K562 (cell line): ENCODE results near the gene LBR. TPM values are rescaled to one million over a fixed set of nuclear protein-coding genes. Genes with fewer than 3 reads are reported as not detected.
A peak's percentile ranks its signal among the peaks of the same experiment; 100 is the strongest.

Experiments
- ATF7 ChIP-seq: fragments of 450-650 bp; IDR thresholded peaks from 2 replicates; pipeline ENCODE4 v1.7.1; 2014; ENCODE audit warnings: mild to moderate bottlenecking, moderate library complexity
- BMI1 ChIP-seq: fragments of 150-350 bp; IDR thresholded peaks from 2 replicates; pipeline ENCODE4 v1.6.1; 2014; ENCODE audit warnings: low read length
- CTBP1 ChIP-seq: fragments of 450-650 bp; IDR thresholded peaks from 2 replicates; pipeline ENCODE4 v1.6.1; 2016; ENCODE audit warnings: borderline replicate concordance
- EP400 ChIP-seq: fragments of 450-650 bp; IDR thresholded peaks from 2 replicates; pipeline ENCODE4 v1.6.1; 2017; ENCODE audit warnings: antibody characterized with exemption, mild to moderate bottlenecking, moderate library complexity
- ESRRB ChIP-seq: fragments of 250-450 bp; sonication (Bioruptor Pico); IDR thresholded peaks from 2 replicates; pipeline ENCODE4 v1.5.0; 2020; ENCODE audit warnings: mild to moderate bottlenecking, moderate library complexity, borderline replicate concordance
- FOS ChIP-seq: IDR thresholded peaks from 3 replicates; pipeline ENCODE4 v1.6.1; 2011; ENCODE audit not compliant: insufficient read length; ENCODE audit errors: extremely low read depth
- FUS ChIP-seq: fragments of 200-400 bp; formaldehyde crosslinking; optimal IDR thresholded peaks from 2 replicates; pipeline ENCODE3; 2017; ENCODE audit warnings: low read depth, low read length
- GTF2E2 ChIP-seq: fragments of 200-800 bp; sonication (Bioruptor generic); IDR thresholded peaks from 2 replicates; pipeline ENCODE4 v1.6.1; 2016; ENCODE audit warnings: missing genetic modification characterization, missing compliant biosample characterization
- HEY1 ChIP-seq: fragments of 250-450 bp; sonication (Bioruptor Pico); IDR thresholded peaks from 2 replicates; pipeline ENCODE4 v1.5.0; 2020; ENCODE audit warnings: mild to moderate bottlenecking, moderate library complexity, borderline replicate concordance
- KDM5B ChIP-seq: fragments of 200-600 bp; sonication (generic); IDR thresholded peaks from 2 replicates; pipeline ENCODE4 v1.6.1; 2012; ENCODE audit warnings: low read depth, mild to moderate bottlenecking, moderate library complexity, low read length, control low read depth, inconsistent platforms; ENCODE audit not compliant: insufficient replicate concordance
- MAFG ChIP-seq: fragments of 450-650 bp; conservative IDR thresholded peaks from 2 replicates; pipeline ENCODE4 v1.6.1; 2016; ENCODE audit warnings: missing genetic modification characterization, missing compliant biosample characterization
- NR4A1 ChIP-seq, 2 experiments: fragments of 250-450 bp in 1 of 2; fragments of 450-650 bp in 1 of 2; sonication (Bioruptor Pico) in 1 of 2; IDR thresholded peaks; 2 replicates each; pipeline versions ENCODE4 v1.4.0 to v1.6.1; 2016 to 2020; ENCODE audit warnings: mild to moderate bottlenecking in 2 of 2, missing compliant biosample characterization in 1 of 2, missing genetic modification characterization in 1 of 2, moderate library complexity in 1 of 2
- RFX1 ChIP-seq: fragments of 450-650 bp; IDR thresholded peaks from 2 replicates; pipeline ENCODE4 v1.6.1; 2016; ENCODE audit warnings: mild to moderate bottlenecking, moderate library complexity
- SMARCB1 ChIP-seq: IDR thresholded peaks from 2 replicates; pipeline ENCODE4 v1.6.1; 2011; ENCODE audit warnings: improper control_type of control experiment, low read depth; ENCODE audit not compliant: insufficient read length
- TCFL5 ChIP-seq: fragments of 250-450 bp; sonication (Bioruptor Pico); conservative IDR thresholded peaks from 2 replicates; pipeline ENCODE4 v1.6.1; 2021; ENCODE audit warnings: mild to moderate bottlenecking, moderate library complexity, matching md5 sums
- ZKSCAN8 ChIP-seq: fragments of 200-800 bp; sonication (Bioruptor generic); IDR thresholded peaks from 2 replicates; pipeline ENCODE4 v1.6.1; 2016; ENCODE audit warnings: missing genetic modification characterization, missing compliant biosample characterization
- ZNF12 ChIP-seq: sonication (generic); formaldehyde crosslinking; IDR thresholded peaks from 2 replicates; pipeline ENCODE4 v1.4.0; 2020; ENCODE audit warnings: mild to moderate bottlenecking, missing genetic modification reagents
- ZNF644 ChIP-seq: fragments of 200-800 bp; sonication (Bioruptor generic); IDR thresholded peaks from 2 replicates; pipeline ENCODE4 v1.6.1; 2016; ENCODE audit warnings: low read depth, missing genetic modification characterization, missing compliant biosample characterization
- polyA plus RNA-seq, 8 experiments: library from polyadenylated mRNA; depleted of rRNA in 4 of 8; stranded (reverse) in 5 of 8; unstranded in 3 of 8; fragments of >200 nt; fragmentation: Nextera tagmentation in 2 of 8; fragmentation: Illumina TruSeq in 1 of 8; extraction: Ambion mirVana in 2 of 8; extraction: Trizol in 1 of 8; gene quantifications; 2 replicates each; pipeline versions ENCODE4 v1.2.1 to v1.2.3, GENCODE V29; 2011 to 2014; ENCODE audit warnings: inconsistent platforms in 1 of 8, missing spikeins in 1 of 8
- total RNA-seq, 7 experiments: library from RNA; depleted of rRNA in 6 of 7; stranded (reverse); fragments of >200 nt in 6 of 7; fragmentation: Illumina TruSeq in 2 of 7; extraction: Trizol in 2 of 7; gene quantifications; 2 replicates each; pipeline versions ENCODE4 v1.2.1 to v1.2.3, GENCODE V29; 2011 to 2021; ENCODE audit warnings: low replicate concordance in 1 of 7
- TF ChIP-seq, protein P1 (sequence below), 2 experiments: IDR thresholded peaks; 2 replicates each; pipeline ENCODE4 v1.6.1; 2011; ENCODE audit warnings: borderline replicate concordance in 1 of 2, control low read depth in 1 of 2, low read depth in 1 of 2, low read length in 1 of 2, mild to moderate bottlenecking in 1 of 2, mixed read lengths in 1 of 2, moderate library complexity in 1 of 2; ENCODE audit not compliant: insufficient read depth in 1 of 2, insufficient read length in 1 of 2, poor library complexity in 1 of 2, severe bottlenecking in 1 of 2; ENCODE audit errors: extremely low read depth in 1 of 2
- TF ChIP-seq, protein P2 (sequence below): fragments of 150-350 bp; IDR thresholded peaks from 2 replicates; pipeline ENCODE4 v1.6.1; 2014; ENCODE audit warnings: low read depth, mild to moderate bottlenecking, low read length, borderline replicate concordance
- TF ChIP-seq, protein P3 (sequence below): fragments of 450-650 bp; formaldehyde crosslinking; IDR thresholded peaks from 2 replicates; pipeline ENCODE4 v1.4.0; 2022; ENCODE audit warnings: missing genetic modification characterization

LBR gene
- total and polyA plus RNA-seq, 9 of the 15 experiments (the other 6 are each of a cell fraction or from before 2014, with no cell fraction given) = 102 to 229 (median 197) TPM

DNA sequence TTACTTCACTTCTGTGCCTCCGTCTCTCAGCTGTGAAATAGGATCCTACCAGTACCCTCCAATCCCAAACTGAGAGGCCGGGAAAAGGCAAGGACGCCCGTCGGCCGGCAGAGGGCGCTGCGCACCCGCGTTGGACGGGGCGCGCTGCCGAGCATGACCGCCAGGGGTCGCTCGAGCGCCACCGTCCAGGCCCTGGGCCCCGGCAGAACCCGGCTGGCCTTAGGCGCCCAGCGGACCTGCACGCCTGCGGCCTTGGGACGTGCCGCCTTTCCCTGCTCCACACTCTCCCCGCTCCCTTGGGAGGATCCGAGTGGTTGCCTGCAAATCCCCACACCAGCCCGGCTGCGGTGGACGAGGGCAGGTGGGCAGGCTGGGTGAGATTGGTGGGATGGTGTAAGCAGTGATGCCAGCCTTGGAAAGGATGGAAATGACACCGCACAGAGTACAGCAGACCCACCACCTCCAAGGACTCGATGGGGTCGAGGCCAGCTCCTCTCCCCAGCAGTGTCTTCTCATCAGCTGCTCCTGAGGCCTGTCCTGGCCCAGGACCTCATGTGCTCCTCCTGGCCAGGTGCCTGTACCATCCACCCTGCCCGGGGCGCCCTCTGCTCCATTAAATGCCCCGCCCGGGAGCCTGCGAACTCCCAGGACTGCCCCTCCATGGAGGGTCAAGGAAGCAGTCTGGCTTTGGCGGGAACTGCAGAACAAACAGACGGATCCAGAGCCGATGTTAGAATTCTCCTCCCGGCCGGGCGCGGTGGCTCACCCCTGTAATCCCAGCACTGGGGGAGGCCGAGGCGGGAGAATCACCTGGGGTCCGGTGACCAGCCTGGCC, 47.4 kb upstream of the LBR start (continued):
- TF ChIP-seq GTF2E2 (tag) (no peak), MAFG (tag) (no peak), KDM5B (no peak), FOS (no peak), EP400 (no peak), ESRRB (CRISPR knock-in tag) (no peak), NR4A1 (CRISPR knock-in tag; IDR thresholded peaks at IDR 0.05) (no peak), NR4A1 (tag; IDR thresholded peaks at IDR 0.05) (0 out of 2 replicates have a peak, but pooled peaks have one; percentile 53), ATF7 (peak; percentile 62; the same call in 1 of the 2 replicates), CTBP1 (peak; percentile 80; the same call in 1 of the 2 replicates), TCFL5 (CRISPR knock-in tag) (no peak), SMARCB1 (no peak), RFX1 (no peak), BMI1 (no peak; the same call in 1 of the 2 replicates), HEY1 (CRISPR knock-in tag) (no peak), FUS (no peak), ZKSCAN8 (CRISPR knock-in tag) (no peak), ZNF644 (tag) (no peak), ZNF12 (CRISPR knock-in tag) (no peak)
- TF ChIP-seq, protein P1, sequence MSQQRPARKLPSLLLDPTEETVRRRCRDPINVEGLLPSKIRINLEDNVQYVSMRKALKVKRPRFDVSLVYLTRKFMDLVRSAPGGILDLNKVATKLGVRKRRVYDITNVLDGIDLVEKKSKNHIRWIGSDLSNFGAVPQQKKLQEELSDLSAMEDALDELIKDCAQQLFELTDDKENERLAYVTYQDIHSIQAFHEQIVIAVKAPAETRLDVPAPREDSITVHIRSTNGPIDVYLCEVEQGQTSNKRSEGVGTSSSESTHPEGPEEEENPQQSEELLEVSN (IDR thresholded peaks at IDR 0.05; ENCODE audit: borderline replicate concordance in 1 of 2, extremely low read depth in 1 of 2, insufficient read depth in 1 of 2, insufficient read length in 1 of 2, low read depth in 1 of 2, low read length in 1 of 2, poor library complexity in 1 of 2, severe bottlenecking in 1 of 2) = peak in 1 of 2 experiments; percentile 34
- TF ChIP-seq, protein P2, sequence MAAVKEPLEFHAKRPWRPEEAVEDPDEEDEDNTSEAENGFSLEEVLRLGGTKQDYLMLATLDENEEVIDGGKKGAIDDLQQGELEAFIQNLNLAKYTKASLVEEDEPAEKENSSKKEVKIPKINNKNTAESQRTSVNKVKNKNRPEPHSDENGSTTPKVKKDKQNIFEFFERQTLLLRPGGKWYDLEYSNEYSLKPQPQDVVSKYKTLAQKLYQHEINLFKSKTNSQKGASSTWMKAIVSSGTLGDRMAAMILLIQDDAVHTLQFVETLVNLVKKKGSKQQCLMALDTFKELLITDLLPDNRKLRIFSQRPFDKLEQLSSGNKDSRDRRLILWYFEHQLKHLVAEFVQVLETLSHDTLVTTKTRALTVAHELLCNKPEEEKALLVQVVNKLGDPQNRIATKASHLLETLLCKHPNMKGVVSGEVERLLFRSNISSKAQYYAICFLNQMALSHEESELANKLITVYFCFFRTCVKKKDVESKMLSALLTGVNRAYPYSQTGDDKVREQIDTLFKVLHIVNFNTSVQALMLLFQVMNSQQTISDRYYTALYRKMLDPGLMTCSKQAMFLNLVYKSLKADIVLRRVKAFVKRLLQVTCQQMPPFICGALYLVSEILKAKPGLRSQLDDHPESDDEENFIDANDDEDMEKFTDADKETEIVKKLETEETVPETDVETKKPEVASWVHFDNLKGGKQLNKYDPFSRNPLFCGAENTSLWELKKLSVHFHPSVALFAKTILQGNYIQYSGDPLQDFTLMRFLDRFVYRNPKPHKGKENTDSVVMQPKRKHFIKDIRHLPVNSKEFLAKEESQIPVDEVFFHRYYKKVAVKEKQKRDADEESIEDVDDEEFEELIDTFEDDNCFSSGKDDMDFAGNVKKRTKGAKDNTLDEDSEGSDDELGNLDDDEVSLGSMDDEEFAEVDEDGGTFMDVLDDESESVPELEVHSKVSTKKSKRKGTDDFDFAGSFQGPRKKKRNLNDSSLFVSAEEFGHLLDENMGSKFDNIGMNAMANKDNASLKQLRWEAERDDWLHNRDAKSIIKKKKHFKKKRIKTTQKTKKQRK = no peak
- TF ChIP-seq, protein P3, sequence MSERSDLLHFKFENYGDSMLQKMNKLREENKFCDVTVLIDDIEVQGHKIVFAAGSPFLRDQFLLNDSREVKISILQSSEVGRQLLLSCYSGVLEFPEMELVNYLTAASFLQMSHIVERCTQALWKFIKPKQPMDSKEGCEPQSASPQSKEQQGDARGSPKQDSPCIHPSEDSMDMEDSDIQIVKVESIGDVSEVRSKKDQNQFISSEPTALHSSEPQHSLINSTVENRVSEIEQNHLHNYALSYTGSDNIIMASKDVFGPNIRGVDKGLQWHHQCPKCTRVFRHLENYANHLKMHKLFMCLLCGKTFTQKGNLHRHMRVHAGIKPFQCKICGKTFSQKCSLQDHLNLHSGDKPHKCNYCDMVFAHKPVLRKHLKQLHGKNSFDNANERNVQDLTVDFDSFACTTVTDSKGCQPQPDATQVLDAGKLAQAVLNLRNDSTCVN (CRISPR knock-in tag) = no peak
